GM04503 (cell line): Measurements from ENCODE around the gene KIAA1210.

ENCODE experiments used
- DNase-seq: peaks from one replicate; pipeline ENCODE4 v3.0.0-alpha.2; 2012; ENCODE audit warnings: low read depth

Gene KIAA1210

GRCh38 chrX:119127650-119128049 lies at the start of gene KIAA1210:
TSS of gene KIAA1210 (minus strand) at chrX:119127812. CDS start at chrX:119123642, 4,170 bp downstream.
- no peak for DNase-seq

GRCh38 chrX:119177278-119177677 lies 49.7 kb upstream of the KIAA1210 start:
- DNase-seq: no peak

GRCh38 chrX:119174900-119175299 lies 47.3 kb upstream of the KIAA1210 start:
- no peak for DNase-seq

- no peak for DNase-seq
These were observed 40.5 kb upstream of the KIAA1210 start for GRCh38 chrX:119168104-119168503.

GRCh38 chrX:119158226-119158625 lies 30.6 kb upstream of the KIAA1210 start:
- DNase-seq: no peak

- no peak for DNase-seq
These were observed 28.6 kb upstream of the KIAA1210 start for GRCh38 chrX:119156241-119156640.

- peak; percentile 15 for DNase-seq
These were observed 27.9 kb upstream of the KIAA1210 start for GRCh38 chrX:119155416-119156035.

GRCh38 chrX:119151051-119151380 lies 23.4 kb upstream of the KIAA1210 start:
- DNase-seq: no peak

GRCh38 chrX:119150163-119151050 lies 22.8 kb upstream of the KIAA1210 start:
- DNase-seq: no peak

- DNase-seq: no peak
These were observed 19.9 kb upstream of the KIAA1210 start for GRCh38 chrX:119147486-119147885.

GRCh38 chrX:119145241-119145653 lies 17.6 kb upstream of the KIAA1210 start:
- DNase-seq: no peak

GRCh38 chrX:119134466-119134865 lies 6.9 kb upstream of the KIAA1210 start:
- DNase-seq: no peak

GRCh38 chrX:119132961-119133360 lies 5.3 kb upstream of the KIAA1210 start:
- no peak for DNase-seq

- no peak for DNase-seq
These were observed 4.7 kb upstream of the KIAA1210 start for GRCh38 chrX:119132316-119132715.

- DNase-seq: no peak
These were observed 3.3 kb upstream of the KIAA1210 start for GRCh38 chrX:119130911-119131310.

- peak; percentile 17 for DNase-seq
These were observed 6.3 kb downstream of the KIAA1210 start for GRCh38 chrX:119121341-119121740.

GRCh38 chrX:119118780-119119395 lies 8.7 kb downstream of the KIAA1210 start:
- no peak for DNase-seq

- DNase-seq: no peak
These were observed 20.4 kb downstream of the KIAA1210 start for GRCh38 chrX:119107206-119107605.

GRCh38 chrX:119105826-119106225 lies 21.8 kb downstream of the KIAA1210 start:
- DNase-seq: peak; percentile 27

- DNase-seq: no peak
These were observed 26.4 kb downstream of the KIAA1210 start for GRCh38 chrX:119101168-119101567.

- no peak for DNase-seq
These were observed 31.7 kb downstream of the KIAA1210 start for GRCh38 chrX:119095936-119096335.

- DNase-seq: no peak
These were observed 32.8 kb downstream of the KIAA1210 start for GRCh38 chrX:119094819-119095218.
